COLO668 (cell line): ENCODE measurements around the gene CAMK1D.

Source experiments
- DNase-seq: peaks from one replicate; lab custom pipeline; 2025; ENCODE audit not compliant: unreplicated experiment; lab: John Stamatoyannopoulos, UW

CAMK1D gene

DNA sequence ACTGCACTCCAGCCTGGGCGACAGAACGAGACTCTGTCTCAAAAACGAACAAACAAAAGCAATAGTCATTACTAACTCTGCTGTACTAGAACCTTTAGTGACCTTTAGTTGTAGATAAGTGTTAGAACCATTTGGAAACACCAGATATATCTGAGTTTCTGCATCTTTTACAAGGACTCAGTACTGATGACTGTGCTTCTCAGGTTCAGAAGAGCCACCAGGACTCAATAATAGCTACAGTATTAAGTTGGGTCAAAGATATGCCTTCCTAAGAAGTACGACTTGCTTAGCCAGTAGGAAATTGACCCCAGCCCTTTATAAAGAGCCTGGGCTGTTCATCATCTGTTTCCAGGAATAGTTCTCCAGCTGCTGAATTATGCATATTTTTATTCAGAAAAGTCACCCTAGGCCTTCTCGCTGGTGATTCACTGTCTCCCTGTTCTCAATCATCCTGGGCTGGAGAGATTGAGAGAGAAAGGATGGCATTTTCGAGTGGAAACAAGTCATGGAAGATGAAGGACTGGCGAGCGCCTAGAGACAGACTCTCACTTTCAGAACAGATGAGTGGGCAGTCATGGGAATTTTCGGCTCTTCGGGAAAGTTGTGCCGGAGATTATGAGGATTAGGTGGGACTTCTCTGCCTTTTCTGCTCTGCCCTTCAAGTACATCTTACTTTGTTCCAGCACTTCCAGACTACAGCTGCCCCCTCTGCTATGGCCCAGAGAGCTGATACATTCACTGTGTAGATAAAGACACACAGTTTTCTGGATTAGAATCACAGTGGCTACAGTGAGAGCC is 336.1 kb downstream of the CAMK1D start:
- no peak for DNase-seq

DNA sequence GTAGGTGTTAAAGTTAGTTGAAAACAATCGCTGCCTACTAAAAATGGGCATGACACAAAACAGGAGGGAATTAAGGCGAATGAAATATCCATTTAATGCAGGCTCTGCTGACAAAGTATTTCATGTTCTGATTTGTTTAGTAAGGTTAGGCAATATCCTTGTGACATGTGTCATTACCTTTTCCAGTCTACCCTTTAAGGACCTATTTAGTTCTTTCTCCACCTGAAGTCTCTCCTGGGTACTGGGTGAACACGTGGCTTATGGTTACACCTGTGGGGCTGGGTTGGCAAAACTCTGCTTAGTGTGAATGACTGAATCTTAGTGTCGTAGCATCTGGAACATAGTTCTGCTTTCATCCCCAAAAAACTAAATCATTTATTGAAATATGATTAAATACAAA is 338.6 kb downstream of the CAMK1D start:
- no peak for DNase-seq

DNA sequence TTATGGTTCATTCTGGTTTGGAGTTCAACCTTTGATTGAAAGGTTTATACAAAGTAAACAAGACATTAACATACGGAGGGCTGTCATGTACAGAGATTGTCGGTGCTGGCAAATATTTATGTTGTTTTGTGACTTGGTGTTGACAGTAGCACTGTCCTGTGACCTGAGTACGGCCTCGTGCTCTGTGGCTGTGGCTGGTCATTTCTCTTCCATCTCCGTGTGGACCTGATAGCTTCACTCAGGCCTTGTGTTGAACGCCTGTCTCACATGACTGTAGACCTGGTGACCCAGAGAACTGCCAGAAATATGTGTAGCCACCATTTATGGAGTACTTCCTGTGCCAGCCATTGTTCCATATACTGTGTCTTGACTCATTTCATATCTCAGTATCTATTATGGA is 340.5 kb downstream of the CAMK1D start:
- DNase-seq, result peak; percentile 24

DNA sequence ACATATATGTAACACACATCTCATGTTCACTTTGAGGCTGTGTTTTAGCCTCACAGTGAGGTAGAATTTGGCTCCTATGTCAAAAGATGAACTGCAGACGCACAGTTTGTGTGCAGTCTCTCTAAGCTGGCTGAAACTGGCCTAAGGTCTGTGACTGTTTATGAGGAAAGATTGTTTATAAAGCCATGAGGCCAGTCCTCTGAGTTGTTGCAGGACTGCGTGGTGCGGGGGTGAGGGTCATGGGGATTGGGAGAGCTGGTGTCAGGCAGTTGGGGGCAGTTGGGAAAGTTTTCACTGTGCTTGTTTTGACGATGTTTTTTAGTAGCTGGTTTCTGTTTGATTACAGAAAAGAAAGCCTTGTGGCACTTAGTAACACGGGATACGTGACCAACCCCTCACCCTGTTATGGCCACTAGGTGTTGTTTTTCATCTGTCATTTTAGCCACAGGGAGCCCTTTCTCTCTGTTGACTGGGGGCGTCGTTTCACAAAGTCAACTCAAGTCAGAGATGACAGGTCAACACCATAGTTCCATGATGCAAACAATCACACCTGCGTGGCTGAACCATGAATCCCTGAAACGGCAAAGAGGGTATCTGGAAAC is 341.3 kb downstream of the CAMK1D start:
- DNase-seq, result peak; percentile 47

DNA sequence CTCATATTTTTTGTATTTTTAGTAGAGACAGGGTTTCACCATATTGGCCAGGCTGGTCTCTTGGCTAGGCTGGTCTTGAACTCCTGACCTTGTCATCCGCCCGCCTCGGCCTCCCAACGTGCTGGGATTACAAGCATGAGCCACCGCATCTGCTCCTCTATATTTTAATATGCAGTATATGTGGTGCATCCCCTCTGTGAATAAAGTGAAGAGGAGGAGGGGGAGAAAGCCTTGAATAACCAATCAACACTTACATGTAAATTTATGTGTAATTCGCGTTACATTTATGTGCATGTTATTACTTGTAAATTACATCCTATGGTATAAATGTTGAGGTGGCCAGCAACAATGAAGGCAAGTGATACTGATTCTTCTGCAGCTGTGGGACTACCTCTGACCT is 342.2 kb downstream of the CAMK1D start:
- DNase-seq, result no peak

DNA sequence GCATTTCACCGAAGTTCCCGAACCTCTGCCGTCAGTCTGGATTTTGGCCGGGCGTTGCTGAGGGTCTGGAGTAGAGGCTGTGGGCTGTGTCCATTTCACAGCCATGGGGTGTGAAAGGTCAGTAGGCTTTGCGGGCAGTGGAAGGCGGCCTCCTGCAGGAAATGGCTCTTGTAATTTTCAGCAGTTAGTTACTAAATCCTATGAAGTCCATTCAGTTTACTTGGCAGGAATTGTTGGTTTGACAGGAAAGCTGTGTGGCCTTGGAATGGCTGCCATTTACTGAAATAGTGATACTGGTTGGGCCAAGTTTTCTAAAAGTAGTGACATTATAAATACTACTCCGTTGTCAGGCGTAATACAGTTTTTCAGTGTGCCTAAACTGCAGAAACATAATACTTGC is 348.4 kb downstream of the CAMK1D start:
- DNase-seq, result no peak

DNA sequence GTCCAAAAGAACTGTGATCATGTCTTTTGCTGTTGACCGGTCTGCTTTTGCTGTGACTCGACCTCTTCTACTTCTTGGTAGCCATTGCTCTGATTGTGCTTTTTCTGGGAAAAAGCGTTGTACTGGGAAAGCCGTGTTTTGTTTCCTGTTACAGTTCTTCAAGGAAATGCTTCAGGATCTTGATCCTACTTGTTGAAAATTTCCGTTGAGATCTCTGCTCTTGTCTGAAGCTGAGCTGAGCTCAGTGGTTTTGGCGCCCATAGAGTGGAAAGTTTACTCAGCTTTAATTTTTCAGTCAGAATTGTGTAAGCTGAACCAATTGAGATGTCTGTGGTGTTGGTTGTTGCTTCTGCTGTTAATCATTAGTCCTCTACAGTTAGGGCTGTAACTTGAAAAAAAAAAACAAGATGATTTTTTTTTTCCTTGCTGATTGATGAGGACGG is 349.9 kb downstream of the CAMK1D start:
- no peak for DNase-seq

DNA sequence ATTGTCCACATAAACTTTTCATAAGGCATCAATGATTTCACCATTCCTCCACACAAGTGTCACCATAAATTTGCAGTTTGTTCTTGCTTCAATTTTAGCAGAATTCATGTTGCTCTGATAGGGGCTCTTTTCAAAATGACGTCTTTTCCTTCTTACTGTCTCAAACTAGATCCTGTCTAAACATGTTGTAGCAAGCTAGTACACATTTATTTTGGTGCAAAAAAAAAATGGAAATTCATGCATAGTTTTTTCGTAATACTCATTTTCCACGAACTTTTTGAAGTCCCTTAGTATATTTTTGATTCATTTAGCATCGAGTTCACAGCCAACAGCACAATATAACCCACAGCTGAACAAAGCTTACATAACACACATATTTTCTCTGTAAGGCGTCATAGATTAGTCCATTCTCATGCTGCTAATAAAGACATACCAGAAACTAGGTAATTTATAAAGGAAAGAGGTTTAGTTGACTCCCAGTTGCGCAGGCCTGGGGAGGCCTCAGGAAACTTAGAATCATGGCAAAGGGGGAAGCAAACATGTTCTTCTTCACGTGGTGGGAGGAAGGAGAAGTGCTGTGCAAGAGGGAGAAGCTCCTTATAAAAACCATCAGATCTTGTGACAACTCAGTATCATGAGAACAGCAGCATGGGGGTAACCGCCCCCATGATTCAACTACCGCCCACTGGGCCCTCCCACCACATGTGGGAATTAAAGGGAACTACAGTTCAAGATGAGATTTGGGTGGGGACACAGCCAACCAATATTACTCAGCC is 350.6 kb downstream of the CAMK1D start:
- DNase-seq, result no peak

DNA sequence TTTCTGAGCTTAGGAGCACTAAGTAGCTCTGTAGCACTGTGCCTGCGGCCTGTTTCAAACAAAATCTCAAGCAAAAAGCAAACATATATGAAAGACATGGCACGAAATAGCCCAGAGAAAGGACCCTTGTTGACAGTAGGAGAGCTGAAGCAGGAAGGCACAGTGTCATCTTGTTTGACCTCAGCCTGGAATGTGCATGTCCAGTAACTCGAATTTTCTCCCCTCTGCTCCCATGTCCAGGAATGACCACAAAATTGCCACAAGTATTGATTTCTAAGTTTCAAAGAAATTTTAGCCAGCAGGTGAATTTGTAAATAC is 351.2 kb downstream of the CAMK1D start:
- no peak for DNase-seq

DNA sequence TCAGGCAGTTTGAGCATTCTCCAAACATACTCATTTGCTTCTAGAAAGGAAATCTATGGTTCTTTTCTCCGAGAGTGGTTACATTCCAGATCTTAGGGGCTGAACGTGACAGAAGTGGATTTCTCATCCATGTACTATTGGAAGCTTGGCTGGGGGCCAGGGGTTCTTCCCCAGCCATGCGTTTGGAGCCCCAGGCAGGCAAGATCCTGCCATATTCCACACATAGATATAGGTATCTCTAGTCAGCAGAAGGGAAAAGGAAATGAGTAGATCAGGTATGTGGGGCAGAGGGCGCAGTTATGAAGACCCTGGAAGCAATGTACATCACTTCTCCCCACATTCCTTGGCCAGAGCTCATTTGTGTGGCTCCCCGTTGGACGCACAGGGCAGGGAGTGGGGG is 352.3 kb downstream of the CAMK1D start:
- no peak for DNase-seq

DNA sequence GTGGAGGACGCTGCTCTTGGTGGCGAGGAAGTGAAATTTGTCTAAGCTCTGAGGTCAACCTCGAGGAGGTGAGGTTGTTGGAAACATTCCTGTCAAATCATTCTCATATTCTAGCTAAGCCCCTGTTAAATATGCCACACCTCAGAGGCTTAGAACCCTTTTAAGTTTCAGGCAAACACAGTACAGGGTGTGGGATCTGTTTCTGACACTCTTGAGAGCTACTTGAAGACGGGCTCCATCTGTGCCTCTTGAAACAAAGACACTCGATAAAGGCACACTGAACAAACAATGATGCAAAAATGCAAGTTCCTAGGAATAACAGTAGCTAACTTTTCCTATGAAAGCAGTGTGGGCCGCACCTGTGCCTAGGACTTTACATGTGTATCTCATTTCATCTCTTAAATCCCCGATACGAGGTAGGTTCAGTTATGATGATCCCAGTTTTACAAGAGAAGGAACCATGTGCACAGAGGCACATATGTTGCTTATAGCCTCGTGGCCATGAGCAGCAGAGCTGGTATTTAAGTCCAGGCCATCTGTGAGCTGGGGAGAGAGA is 352.9 kb downstream of the CAMK1D start:
- DNase-seq, result no peak

DNA sequence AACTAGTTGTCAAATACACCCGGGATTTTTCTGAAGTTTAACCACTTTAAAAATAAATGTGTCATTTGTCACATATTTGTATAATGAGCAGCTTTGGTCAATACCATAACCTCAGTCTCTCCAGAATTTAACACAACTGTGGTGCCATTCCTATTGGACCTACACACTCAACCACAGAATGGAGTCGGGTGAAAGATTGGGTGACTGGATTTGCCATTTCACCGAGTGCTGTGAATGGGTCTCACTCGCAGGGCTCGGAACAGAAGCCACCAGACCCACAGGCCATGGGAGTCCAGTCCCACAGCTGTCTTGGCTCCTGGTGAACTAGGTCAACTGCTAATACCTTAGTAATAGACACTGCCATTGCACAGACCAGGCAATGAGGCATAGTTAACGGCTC is 353.8 kb downstream of the CAMK1D start:
- DNase-seq, result no peak

DNA sequence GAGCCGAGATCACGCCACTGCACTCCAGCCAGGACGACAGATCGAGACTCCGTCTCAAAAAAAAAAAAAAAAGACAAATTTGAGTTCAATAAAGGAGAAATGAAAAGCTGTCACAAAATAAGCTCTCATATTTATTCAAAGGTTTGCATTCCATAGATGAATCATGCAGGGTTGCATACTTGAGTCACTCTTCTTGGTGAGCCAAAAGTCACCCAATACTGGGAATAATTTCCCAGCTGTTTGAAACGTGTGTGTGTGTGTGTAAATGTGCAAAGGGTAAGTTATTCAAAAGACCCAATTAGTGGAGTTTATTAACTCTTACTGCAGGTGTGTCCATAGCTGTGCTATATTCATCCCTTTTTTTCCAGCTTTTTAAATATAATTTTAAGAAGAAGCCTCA is 354.5 kb downstream of the CAMK1D start:
- DNase-seq, result no peak

DNA sequence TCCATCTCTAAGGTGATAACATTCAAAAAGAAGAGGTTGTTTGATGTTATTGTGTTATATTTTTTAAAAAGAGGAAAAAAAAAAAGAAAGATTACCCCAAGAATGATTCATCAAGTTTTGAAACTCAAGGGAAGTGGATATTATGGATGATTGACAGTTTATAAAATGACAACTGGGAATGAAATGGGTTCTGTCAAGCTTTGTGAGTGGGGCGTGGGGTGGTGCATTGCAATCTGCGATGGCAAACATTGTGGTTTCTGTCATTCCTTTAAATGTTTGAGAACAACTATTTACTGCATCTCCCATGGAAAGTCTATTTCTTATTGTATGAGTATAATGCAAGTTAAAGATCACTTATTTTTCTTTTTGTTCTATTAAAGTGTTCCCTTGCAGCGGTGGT is 355.1 kb downstream of the CAMK1D start:
- no peak for DNase-seq

DNA sequence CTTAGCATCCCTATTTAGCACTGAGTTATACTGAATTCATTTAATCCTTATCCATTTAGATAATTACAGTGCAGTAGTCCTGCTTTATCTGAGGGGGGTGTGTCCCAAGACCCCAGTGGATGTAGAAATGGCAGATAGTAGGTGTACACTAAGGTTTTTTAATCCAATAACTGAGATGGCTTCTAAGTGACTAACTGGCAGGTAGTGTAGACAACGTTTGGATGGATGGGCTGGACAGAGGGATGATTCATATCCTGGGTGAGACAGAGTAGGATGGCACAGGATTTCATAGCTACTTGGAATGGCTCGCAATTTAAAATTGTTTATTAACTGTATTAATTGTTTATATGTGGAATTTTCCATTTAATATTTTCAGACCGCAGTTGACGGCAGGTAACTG is 356.6 kb downstream of the CAMK1D start:
- no peak for DNase-seq

DNA sequence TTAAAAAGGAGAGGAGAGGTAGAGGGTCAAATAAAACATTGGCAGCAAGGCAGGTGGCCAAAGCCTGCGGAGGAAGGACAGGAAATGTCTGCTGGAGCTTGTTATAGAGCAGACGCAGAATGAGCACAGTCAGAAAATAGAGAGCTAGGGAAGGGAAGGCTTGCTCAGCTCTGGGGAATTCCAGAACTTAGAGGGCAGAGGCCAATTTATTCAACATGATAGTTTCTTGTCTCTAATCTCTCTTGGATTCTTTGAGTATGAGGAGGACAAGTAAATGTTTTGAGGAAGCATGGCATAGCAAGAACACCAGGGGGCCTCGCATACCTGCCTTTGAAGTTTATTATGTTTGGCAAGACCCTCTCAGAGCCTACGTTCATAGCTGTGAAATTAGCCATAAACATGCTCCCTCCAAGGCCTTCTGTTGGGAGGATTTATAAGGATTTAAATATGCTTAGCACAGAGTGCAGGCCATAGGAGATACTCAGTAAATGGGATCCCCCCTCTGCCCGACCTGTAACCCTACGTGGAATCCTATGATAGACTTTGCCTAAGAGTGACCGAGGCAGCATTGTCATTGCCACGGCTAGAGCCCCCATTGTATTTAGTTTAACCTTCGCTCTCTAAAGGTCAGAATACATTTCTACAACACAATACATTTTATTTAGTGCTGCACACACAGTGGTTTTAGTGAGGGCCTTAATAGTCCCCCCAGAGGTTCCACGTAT is 358.3 kb downstream of the CAMK1D start:
- peak; percentile 16 for DNase-seq

DNA sequence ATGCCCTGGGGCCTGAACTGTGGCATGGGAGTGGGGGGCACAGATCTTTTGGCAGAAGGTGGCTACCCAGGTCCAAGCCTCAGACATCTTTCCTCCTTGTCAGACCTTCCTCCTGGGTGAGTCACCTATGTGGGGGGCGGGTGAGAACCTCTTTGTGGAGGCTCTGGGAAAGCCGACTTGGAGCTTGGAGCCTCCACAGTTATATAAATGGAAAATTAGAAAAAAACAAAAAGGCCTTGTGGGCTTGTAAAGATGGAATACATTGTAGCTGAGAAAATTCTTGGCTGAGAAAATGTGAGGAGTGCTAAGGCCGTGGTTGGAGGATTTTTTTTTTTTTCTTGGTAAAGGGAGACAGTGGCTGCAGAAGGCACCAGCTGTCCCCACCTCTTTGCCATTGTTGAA is 359.7 kb downstream of the CAMK1D start:
- no peak for DNase-seq

DNA sequence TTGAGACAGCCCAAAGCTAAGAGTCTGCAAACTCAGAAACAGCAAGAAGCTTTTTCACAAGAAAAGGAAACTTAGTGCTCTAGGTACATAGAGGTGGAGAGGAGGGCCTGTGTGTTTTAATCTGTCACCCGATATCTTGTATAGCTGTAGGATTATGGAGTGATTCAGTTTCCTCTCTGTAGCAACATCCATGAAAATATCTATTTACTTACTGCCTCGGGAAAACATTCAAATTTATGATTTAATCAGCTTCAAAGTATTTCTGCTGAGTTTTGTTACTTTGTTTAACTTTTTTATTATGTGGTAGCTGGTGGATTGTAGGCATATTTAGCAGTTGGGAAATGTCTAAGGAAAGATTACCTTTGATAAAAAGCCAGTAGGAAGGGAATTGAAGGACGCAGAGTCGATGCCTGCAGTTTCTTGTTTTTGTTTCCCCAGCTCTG is 360.2 kb downstream of the CAMK1D start:
- DNase-seq, result no peak

DNA sequence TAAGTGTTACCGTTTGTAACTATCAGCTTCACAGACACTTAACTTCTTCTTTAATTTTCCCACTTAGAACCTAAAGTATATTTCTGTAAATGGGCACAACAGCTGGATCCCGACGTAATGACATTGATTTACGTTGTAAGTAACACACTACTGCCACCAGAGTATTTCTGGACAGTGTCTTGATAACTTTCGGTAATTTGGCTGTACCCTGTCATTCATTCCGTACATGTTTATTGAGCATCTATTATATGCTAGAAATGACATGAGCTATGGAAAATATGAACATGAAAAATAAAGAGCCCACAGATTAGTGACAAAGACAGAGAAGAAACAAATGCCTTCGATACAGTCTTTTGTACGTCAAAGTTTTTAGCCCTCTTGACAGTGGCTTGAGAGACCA is 360.8 kb downstream of the CAMK1D start:
- DNase-seq, result no peak

DNA sequence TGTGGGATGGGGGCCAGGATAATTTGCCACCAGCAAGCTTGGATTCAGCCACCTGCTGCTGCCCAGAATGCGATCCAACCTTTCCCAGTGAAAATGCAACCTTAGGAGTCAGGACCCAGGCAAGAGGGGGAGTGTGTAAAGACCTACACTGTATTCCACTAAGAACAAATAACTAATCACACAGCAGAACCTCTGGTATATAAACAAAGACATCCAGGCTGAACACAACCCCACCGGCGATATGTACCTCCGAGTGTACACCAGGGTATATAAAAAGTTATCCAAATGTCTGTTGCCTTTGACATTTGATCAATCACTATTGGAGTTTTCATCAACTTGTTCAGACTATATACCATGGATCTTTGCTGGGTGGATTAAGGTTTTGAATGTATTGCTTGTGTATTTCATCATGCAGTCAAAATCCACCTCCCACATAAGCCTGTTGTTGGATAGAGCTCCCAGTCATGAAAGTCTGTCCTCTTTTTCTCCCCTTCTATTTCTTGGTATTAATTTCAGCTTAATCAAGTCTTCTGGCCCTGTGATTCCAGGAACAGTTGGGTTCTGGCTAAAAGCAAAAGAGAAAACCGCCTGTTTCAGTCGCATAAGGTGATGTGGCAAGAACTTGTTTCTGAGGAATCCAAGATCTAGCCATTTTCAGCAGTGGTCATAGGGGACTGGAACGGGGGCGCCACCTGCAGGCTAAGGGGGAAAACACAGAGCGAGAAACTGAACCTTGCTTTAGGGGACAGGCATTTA is 361.4 kb downstream of the CAMK1D start:
- DNase-seq, result peak; percentile 63

DNA sequence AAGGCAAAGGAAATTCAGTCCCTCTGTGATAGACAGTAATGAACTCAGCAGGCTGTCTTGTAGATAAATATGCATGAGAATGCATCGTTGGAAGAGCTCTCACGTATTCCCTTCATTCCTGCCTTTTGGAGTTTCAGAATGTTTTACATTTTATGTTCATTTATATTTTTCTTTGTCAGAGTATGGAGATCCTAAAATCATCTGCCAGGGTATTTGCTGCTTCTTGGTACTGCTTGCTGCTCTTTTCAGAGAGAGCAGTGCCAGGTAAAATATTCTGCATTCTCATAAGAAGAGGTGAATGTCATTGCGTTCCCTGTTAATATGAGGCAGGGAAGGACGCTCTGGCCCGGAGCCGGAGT is 362.0 kb downstream of the CAMK1D start:
- no peak for DNase-seq
